Right hindlimb (tissue), 1 donor: ENCODE measurements around the gene TMEM132D.
A peak's percentile ranks its signal among the peaks of the same experiment; 100 is the strongest.
"Not testable (repeated sequence)": the region's sequence is repeated elsewhere in the genome, so short reads cannot be mapped to it uniquely, and the experiment has no call there.

Experiments
- DNase-seq: peaks from one replicate; pipeline ENCODE4 v3.0.0-alpha.2; 2018

TMEM132D gene

GRCh38 chr12:129080391-129080790 lies 823.4 kb downstream of the TMEM132D start:
- no peak for DNase-seq

- DNase-seq = no peak
Measured at GRCh38 chr12:129079719-129080118, 824.1 kb downstream of the TMEM132D start.

GRCh38 chr12:129076441-129077320 lies 827.1 kb downstream of the TMEM132D start:
- no peak for DNase-seq

GRCh38 chr12:129075460-129076208 lies 828.2 kb downstream of the TMEM132D start:
- peak; percentile 72 for DNase-seq

GRCh38 chr12:129074379-129074778 lies 829.4 kb downstream of the TMEM132D start:
- no peak for DNase-seq

- DNase-seq = no peak
Measured at GRCh38 chr12:129073157-129073915, 830.5 kb downstream of the TMEM132D start.

GRCh38 chr12:129071362-129071761 lies 832.5 kb downstream of the TMEM132D start:
- no peak for DNase-seq

- DNase-seq = no peak
Measured at GRCh38 chr12:129069886-129070285, 833.9 kb downstream of the TMEM132D start.

GRCh38 chr12:129068684-129069083 lies 835.1 kb downstream of the TMEM132D start:
- no peak for DNase-seq

- no peak for DNase-seq
Measured at GRCh38 chr12:129067491-129067890, 836.3 kb downstream of the TMEM132D start.

- peak; percentile 53 for DNase-seq
Measured at GRCh38 chr12:129064209-129064855, 839.5 kb downstream of the TMEM132D start.

- no peak for DNase-seq
Measured at GRCh38 chr12:129063600-129063999, 840.2 kb downstream of the TMEM132D start.

GRCh38 chr12:129053232-129053631 lies 850.6 kb downstream of the TMEM132D start:
- no peak for DNase-seq

GRCh38 chr12:129052373-129052772 lies 851.5 kb downstream of the TMEM132D start:
- DNase-seq = no peak

GRCh38 chr12:129049917-129050316 lies 853.9 kb downstream of the TMEM132D start:
- peak; percentile 26 for DNase-seq

GRCh38 chr12:129043334-129043733 lies 860.5 kb downstream of the TMEM132D start:
- DNase-seq = not testable (repeated sequence)

- no peak for DNase-seq
Measured at GRCh38 chr12:129036135-129036534, 867.7 kb downstream of the TMEM132D start.

- DNase-seq = no peak
Measured at GRCh38 chr12:129034558-129035289, 869.1 kb downstream of the TMEM132D start.

- no peak for DNase-seq
Measured at GRCh38 chr12:129028844-129029243, 875.0 kb downstream of the TMEM132D start.

- no peak for DNase-seq
Measured at GRCh38 chr12:129025055-129025454, 878.8 kb downstream of the TMEM132D start.
